ENCODE data around the gene ARHGAP6.

GRCh38 chrX:11393949-11394654, 271.6 kb downstream of the ARHGAP6 start:
- TF ChIP-seq SUZ12 (IDR thresholded peaks at IDR 0.05; ENCODE audit: extremely low read depth, insufficient read depth, insufficient read length) (no peak), YY1 (IDR thresholded peaks at IDR 0.05; ENCODE audit: insufficient read depth, insufficient read length) (no peak), ZNF274 (IDR thresholded peaks at IDR 0.05; ENCODE audit: low read depth, low read length) (no peak)
